GM18858 (cell line): Measurements from ENCODE around the gene GNPAT.

Experiments
- ATAC-seq: cut with Tn5 transposase; IDR thresholded peaks from one replicate; pipeline ENCODE4 v1.9.1; 2021; ENCODE audit not compliant: unreplicated experiment

GNPAT gene

GRCh38 chr1:231242516-231243198 is 1.6 kb downstream of the GNPAT start:
- ATAC-seq = no peak

GRCh38 chr1:231248778-231249177 is 7.8 kb downstream of the GNPAT start:
- no peak for ATAC-seq

- no peak for ATAC-seq
Observed at GRCh38 chr1:231252336-231252735, 11.3 kb downstream of the GNPAT start.

- no peak for ATAC-seq
Observed at GRCh38 chr1:231260351-231260750, 19.3 kb downstream of the GNPAT start.

GRCh38 chr1:231264642-231265041 is 23.6 kb downstream of the GNPAT start:
- no peak for ATAC-seq

- ATAC-seq = no peak
Observed at GRCh38 chr1:231265379-231265778, 24.4 kb downstream of the GNPAT start.

- no peak for ATAC-seq
Observed at GRCh38 chr1:231266811-231267322, 25.9 kb downstream of the GNPAT start.

- no peak for ATAC-seq
Observed at GRCh38 chr1:231272173-231272572, 31.2 kb downstream of the GNPAT start.

- ATAC-seq = no peak
Observed at GRCh38 chr1:231272880-231273279, 31.9 kb downstream of the GNPAT start.

- ATAC-seq = no peak
Observed at GRCh38 chr1:231274119-231274825, 33.3 kb downstream of the GNPAT start.

GRCh38 chr1:231278100-231278790 is 37.2 kb downstream of the GNPAT start:
- ATAC-seq = no peak

GRCh38 chr1:231279081-231279480 is 38.1 kb downstream of the GNPAT start:
- no peak for ATAC-seq

GRCh38 chr1:231279683-231280082 is 38.7 kb downstream of the GNPAT start:
- no peak for ATAC-seq

- no peak for ATAC-seq
Observed at GRCh38 chr1:231284441-231284840, 43.4 kb downstream of the GNPAT start.

GRCh38 chr1:231286603-231287002 is 45.6 kb downstream of the GNPAT start:
- no peak for ATAC-seq

- ATAC-seq = no peak
Observed at GRCh38 chr1:231295938-231296337, 54.9 kb downstream of the GNPAT start.

- no peak for ATAC-seq
Observed at GRCh38 chr1:231301990-231302389, 61.0 kb downstream of the GNPAT start.

- ATAC-seq = no peak
Observed at GRCh38 chr1:231310391-231310934, 69.5 kb downstream of the GNPAT start.

- no peak for ATAC-seq
Observed at GRCh38 chr1:231311720-231312431, 70.9 kb downstream of the GNPAT start.

- ATAC-seq = no peak
Observed at GRCh38 chr1:231312432-231312788, 71.4 kb downstream of the GNPAT start.

GRCh38 chr1:231313661-231314060 is 72.6 kb downstream of the GNPAT start:
- ATAC-seq = no peak
